GM10248 (cell line): ENCODE measurements around the gene CLEC3A.

Source experiments
- CTCF ChIA-PET: fragments of 300-600 bp; sonication (Branson Sonifier 250); formaldehyde crosslinking; extraction: SDS; loops from one replicate; lab custom pipeline; 2021; ENCODE audit warnings: antibody characterized with exemption; lab: Yijun Ruan, JAX
- POLR2A ChIA-PET: fragments of 350-650 bp; sonication (Branson Sonifier 250); formaldehyde crosslinking; extraction: SDS; loops from one replicate; lab custom pipeline; 2020; ENCODE audit warnings: antibody characterized with exemption; lab: Yijun Ruan, JAX
- DNase-seq: peaks from one replicate; pipeline ENCODE4 v3.0.0; 2012; ENCODE audit errors: extremely low spot score
- TF ChIP-seq, protein P1 (sequence below): IDR thresholded peaks from 2 replicates; pipeline ENCODE4 v1.5.1; 2012; ENCODE audit warnings: mild to moderate bottlenecking, low read depth; ENCODE audit errors: extremely low read depth, missing control alignments, control extremely low read depth

CLEC3A gene

GRCh38 chr16:78065319-78065718 lies 43.0 kb downstream of the CLEC3A start:
- TF ChIP-seq, protein P1, sequence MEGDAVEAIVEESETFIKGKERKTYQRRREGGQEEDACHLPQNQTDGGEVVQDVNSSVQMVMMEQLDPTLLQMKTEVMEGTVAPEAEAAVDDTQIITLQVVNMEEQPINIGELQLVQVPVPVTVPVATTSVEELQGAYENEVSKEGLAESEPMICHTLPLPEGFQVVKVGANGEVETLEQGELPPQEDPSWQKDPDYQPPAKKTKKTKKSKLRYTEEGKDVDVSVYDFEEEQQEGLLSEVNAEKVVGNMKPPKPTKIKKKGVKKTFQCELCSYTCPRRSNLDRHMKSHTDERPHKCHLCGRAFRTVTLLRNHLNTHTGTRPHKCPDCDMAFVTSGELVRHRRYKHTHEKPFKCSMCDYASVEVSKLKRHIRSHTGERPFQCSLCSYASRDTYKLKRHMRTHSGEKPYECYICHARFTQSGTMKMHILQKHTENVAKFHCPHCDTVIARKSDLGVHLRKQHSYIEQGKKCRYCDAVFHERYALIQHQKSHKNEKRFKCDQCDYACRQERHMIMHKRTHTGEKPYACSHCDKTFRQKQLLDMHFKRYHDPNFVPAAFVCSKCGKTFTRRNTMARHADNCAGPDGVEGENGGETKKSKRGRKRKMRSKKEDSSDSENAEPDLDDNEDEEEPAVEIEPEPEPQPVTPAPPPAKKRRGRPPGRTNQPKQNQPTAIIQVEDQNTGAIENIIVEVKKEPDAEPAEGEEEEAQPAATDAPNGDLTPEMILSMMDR: no peak
- ChIA-PET CTCF (no interaction called here), POLR2A (no interaction called here)
- no peak for DNase-seq

DNA sequence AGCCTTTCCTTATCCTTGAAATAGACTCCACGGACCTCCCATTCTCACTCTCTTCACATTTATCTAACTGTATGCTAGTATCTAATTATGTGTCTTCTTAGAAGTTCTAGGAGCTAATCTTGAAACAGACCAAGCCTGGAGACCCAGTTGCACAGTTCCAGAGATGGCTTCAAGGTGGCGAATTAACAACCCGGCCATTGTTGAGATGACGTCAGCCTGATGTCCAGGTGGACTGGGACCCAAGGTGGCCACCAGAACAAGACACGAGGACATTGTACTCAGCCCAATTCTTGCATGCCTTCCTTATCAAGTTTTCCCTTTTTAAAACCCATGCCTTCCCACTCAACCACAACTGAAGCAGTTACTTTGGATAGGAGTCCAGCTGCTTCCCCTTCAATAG lies 47.6 kb downstream of the CLEC3A start:
- TF ChIP-seq, protein P1: no peak
- DNase-seq: no peak
- CTCF ChIA-PET: no interaction called here
- POLR2A ChIA-PET: no interaction called here

- TF ChIP-seq, protein P1: no peak
- ChIA-PET POLR2A (no interaction called here), CTCF (no interaction called here)
- DNase-seq: no peak
Measured at GRCh38 chr16:78072275-78072674, 49.9 kb downstream of the CLEC3A start.

DNA sequence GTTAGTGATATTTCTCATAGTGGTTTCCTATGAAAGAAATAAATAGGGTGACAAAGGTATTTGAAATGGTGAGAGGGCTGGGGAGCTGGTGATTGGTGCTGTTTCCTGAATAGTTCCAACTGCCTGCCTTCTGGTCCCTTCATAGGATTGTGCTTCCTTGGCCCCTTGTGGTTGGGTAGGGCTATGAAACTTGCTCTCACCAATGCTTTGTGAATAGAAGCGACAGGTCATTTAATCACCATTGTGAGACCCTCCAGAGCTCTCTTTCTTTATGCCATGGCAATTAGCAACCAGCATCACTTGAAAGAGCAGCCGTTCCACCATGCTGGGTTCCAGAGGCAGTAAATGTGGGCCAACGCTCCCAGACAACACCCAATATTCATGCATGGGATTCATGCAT lies 53.5 kb downstream of the CLEC3A start:
- POLR2A ChIA-PET: no interaction called here
- TF ChIP-seq, protein P1: no peak
- CTCF ChIA-PET: interaction anchor here (0.8 to 1.7 kb wide), 4 partner anchors 9 to 24 kb away, joined by 3 to 6 read pairs (median 4); partner anchors contain the start of gene WWOX
- no peak for DNase-seq

DNA sequence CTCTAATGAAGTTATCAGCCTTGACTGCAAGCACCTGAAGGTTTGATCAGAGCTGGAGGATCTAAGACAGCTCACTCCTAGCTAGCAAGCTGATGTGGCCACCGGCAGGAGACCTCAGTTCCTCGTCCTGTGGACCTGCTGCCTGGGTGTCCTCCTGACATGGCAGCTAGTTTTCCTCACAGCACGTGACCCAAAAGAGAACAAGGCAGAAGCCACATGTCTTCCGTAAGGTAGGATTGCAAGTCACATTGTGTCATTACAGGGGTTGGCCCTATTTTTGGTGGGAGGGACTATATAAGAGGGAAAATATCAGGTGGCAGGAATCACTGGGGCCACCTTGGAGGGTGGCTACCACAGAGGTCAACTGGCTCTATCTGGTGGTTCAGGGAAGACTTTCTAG lies 59.0 kb downstream of the CLEC3A start:
- POLR2A ChIA-PET: no interaction called here
- CTCF ChIA-PET: no interaction called here
- TF ChIP-seq, protein P1: no peak
- no peak for DNase-seq
